ENCODE results near the gene ZNF823.

- no peak for TF ChIP-seq POLR2A (IDR thresholded peaks at IDR 0.05; ENCODE audit: low read depth)
- no peak for TF ChIP-seq CTCF (IDR thresholded peaks at IDR 0.05)
Observed at GRCh38 chr19:11784356-11784755, 45.6 kb upstream of the ZNF823 start.

Measured in esophagus muscularis mucosa (tissue), 3 donors.